GM10248 (cell line): ENCODE measurements around the gene WWP2.

Experiments used
- CTCF ChIA-PET: fragments of 300-600 bp; sonication (Branson Sonifier 250); formaldehyde crosslinking; extraction: SDS; loops from one replicate; lab custom pipeline; 2021; ENCODE audit warnings: antibody characterized with exemption; lab: Yijun Ruan, JAX
- POLR2A ChIA-PET: fragments of 350-650 bp; sonication (Branson Sonifier 250); formaldehyde crosslinking; extraction: SDS; loops from one replicate; lab custom pipeline; 2020; ENCODE audit warnings: antibody characterized with exemption; lab: Yijun Ruan, JAX
- DNase-seq: peaks from one replicate; pipeline ENCODE4 v3.0.0; 2012; ENCODE audit errors: extremely low spot score
- TF ChIP-seq, protein P1 (sequence below): IDR thresholded peaks from 2 replicates; pipeline ENCODE4 v1.5.1; 2012; ENCODE audit warnings: mild to moderate bottlenecking, low read depth; ENCODE audit errors: extremely low read depth, missing control alignments, control extremely low read depth

WWP2 gene

GRCh38 chr16:69855592-69855991, 93.5 kb downstream of the WWP2 start:
- CTCF ChIA-PET = interaction anchor here (2.0 kb wide), 1 partner anchor 16 kb away, joined by 6 read pairs; no protein-coding TSS in a partner anchor
- POLR2A ChIA-PET = no interaction called here
- no peak for DNase-seq
- TF ChIP-seq, protein P1, sequence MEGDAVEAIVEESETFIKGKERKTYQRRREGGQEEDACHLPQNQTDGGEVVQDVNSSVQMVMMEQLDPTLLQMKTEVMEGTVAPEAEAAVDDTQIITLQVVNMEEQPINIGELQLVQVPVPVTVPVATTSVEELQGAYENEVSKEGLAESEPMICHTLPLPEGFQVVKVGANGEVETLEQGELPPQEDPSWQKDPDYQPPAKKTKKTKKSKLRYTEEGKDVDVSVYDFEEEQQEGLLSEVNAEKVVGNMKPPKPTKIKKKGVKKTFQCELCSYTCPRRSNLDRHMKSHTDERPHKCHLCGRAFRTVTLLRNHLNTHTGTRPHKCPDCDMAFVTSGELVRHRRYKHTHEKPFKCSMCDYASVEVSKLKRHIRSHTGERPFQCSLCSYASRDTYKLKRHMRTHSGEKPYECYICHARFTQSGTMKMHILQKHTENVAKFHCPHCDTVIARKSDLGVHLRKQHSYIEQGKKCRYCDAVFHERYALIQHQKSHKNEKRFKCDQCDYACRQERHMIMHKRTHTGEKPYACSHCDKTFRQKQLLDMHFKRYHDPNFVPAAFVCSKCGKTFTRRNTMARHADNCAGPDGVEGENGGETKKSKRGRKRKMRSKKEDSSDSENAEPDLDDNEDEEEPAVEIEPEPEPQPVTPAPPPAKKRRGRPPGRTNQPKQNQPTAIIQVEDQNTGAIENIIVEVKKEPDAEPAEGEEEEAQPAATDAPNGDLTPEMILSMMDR = no peak

- no peak for DNase-seq
- ChIA-PET CTCF (interaction anchor here (0.8 to 2.9 kb wide), 10 partner anchors 10 to 104 kb away, joined by 3 to 11 read pairs (median 4); partner anchors contain the start of gene NOB1), POLR2A (no interaction called here)
- TF ChIP-seq, protein P1 = no peak
Measured at GRCh38 chr16:69858191-69859104, 96.3 kb downstream of the WWP2 start.

DNA sequence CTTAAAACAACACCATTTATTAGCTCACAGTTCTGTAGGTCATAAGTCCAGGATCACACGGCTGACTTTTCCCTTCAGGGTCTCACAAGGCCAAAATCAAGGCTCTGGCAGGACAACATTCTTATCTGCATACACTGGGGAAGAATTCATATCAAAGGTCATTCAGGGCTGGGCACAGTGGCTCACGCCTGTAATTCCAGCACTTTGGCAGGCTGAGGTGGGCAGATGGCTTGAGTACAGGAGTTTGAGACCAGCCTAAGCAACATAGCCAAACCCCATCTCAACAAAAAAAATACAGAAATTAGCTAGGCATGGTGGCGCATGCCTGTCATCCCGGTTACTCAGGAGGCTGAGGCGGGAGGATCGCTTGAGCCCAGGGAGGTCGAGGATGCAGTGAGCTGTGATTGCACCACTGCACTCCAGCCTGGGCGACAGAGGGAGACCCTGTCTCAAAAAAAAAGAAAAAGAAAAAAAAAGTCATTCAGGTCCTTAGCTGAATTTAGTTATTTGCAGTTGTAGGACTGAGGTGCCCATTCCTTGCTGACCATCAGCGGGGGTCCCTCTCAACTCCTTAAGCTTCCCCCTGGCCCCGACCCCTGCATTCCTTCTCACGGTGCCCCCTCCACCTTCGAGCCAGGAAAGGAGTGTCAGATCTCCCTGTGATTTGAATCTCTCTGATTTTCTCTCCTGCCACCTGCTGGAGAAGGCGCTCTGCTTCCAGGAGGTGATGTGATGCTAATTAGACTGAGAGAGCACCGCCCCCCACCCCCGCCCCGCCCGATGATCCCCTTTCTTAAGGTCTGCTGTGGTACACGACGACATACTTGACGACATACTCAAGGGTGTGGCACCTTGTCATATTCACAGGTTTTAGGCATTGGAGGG, 97.2 kb downstream of the WWP2 start:
- POLR2A ChIA-PET = no interaction called here
- CTCF ChIA-PET = interaction anchor here (0.8 to 2.9 kb wide), 8 partner anchors 11 to 105 kb away, joined by 3 to 9 read pairs (median 4); partner anchors contain the start of gene NOB1
- TF ChIP-seq, protein P1 = peak; percentile 30
- peak; percentile 60 for DNase-seq

DNA sequence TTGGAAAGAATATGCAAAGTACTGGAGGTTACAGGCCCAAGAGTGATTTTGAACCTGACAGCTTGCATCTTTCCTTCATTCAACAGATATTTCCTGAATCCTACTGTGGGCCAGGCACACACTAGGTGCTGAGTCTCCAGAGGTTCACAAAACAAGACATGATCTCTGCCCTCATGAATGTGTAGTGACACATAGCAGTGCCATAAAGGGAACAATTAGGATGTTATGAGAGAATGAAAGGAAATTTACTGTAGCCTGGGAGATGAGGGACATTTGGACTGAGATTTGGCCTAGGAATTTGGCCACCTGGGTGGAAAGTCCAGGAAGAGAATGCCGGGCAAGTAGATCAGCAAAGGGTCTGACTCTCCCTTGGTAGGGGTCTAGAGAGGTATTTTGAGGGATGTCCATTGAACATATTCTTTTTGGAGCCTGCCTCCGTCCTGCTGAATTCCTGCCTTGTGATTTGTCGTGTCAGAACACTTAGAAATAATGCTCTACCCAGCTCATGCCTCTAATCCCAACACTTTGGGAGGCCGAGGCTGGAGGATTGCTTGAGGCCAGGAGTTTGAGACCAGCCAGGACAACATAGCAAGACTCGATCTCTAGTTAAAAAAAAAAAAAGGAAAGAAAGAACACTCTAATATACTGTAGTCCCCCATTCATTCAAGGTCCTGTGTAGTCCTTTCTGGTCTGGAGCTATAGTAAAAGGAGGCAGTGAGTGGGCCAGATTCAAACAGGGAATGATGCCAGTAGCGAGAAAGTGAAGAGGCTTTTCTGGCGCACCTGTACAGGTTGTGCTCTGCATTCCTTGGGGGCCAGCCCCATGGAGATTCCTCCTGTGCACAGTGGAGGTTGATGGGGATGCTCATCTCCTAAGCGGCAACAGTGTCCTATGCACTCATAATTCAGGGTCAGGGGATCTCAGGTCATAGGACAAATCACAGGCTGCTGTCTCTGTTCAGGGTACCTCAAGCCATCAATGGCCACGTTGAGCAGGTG, 98.4 kb downstream of the WWP2 start:
- DNase-seq = no peak
- ChIA-PET POLR2A (no interaction called here), CTCF (interaction anchor here (1.4 to 1.8 kb wide), 2 partner anchors 17 to 63 kb away, joined by 4 to 5 read pairs; no protein-coding TSS in a partner anchor)
- TF ChIP-seq, protein P1 = no peak

DNA sequence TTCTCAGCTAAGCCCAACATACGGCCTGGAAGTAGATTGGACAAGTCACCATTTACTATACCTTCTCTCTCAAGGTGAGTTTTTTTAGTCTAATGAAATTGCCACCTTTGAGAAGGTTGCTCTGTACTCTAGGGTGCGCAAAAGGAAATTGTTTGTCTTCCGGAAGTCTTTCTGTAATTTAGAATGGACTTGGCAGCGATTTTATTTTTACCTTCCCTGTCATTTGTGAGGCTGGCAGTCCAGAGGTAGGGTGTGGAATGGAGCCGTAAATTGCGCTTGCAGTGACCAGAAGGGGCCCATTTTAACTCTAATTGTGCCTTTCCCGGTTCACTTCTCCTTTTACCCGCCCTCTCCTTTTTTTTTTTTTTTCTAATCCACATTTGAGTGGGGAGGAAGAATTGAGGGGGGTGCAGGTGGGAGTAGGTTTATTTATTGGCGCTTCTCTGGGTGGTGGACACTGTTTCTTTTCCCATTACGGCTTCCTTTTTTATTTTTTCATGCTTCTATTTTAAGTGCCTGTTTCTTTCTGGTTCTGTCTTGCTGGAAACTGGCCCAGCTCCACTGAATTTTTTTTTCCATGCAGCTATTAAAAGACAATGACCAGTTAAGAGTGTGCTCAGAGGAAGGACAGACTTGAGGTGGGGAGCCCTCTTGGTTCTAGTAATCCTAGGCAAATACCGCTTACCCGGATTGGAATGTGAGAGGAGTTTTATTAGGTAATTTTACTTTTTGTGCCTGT, 99.3 kb downstream of the WWP2 start:
- TF ChIP-seq, protein P1 = no peak
- ChIA-PET CTCF (interaction anchor here (1.4 kb wide), 1 partner anchor 64 kb away, joined by 4 read pairs; no protein-coding TSS in a partner anchor), POLR2A (no interaction called here)
- no peak for DNase-seq
